Right lobe of liver (tissue), 6 donors: ENCODE data around the gene KIAA0513. TPM values are rescaled to one million over a fixed set of nuclear protein-coding genes. Genes with fewer than 3 reads are reported as not detected.

Experiments
- ATAC-seq, 4 donors: fragments of 200-7000 bp; cut with Tn5 transposase; one replicate each; pipeline ENCODE4 v1.9.1; 2020; ENCODE audit warnings: mild to moderate bottlenecking in 4 of 4, moderate library complexity in 4 of 4
- DNase-seq, 3 donors: peaks; one replicate each; pipeline ENCODE4 v3.0.0-alpha.2; 2020
- H3K27ac ChIP-seq, 3 donors: fragments of 200-600 bp; one replicate each; pipeline ENCODE4 v1.8.0; 2022
- H3K27me3 ChIP-seq, 2 donors: fragments of 200-600 bp; one replicate each; pipeline ENCODE4 v1.8.0; 2022
- H3K36me3 ChIP-seq, 4 donors: fragments of 200-600 bp; sonication (generic) in 1 of 4; one replicate each; pipeline versions ENCODE4 v1.5.1 to v1.8.0; 2017 to 2022; ENCODE audit warnings: control low read depth in 1 of 4
- H3K4me1 ChIP-seq, 4 donors: fragments of 200-600 bp; sonication (generic) in 1 of 4; one replicate each; pipeline versions ENCODE4 v1.5.1 to v1.8.0; 2017 to 2022; ENCODE audit warnings: control low read depth in 1 of 4
- H3K4me3 ChIP-seq, 3 donors: fragments of 200-600 bp; one replicate each; pipeline ENCODE4 v1.8.0; 2022
- H3K9me3 ChIP-seq, 4 donors: fragments of 200-600 bp; sonication (generic) in 1 of 4; one replicate each; pipeline versions ENCODE4 v1.5.1 to v1.8.0; 2017 to 2022; ENCODE audit warnings: control low read depth in 1 of 4
- POLR2A ChIP-seq: fragments of 450-650 bp; IDR thresholded peaks from one replicate; pipeline ENCODE4 v1.6.1; 2017; ENCODE audit warnings: antibody characterized with exemption, mild to moderate bottlenecking
- WGBS: methylation state at CpG from one replicate; pipeline ENCODE4 v1.1.6; 2018; ENCODE audit warnings: low coverage, low lambda C conversion rate; ENCODE audit not compliant: insufficient coverage; ENCODE audit errors: missing lambda C conversion rate; 5-methylcytosine and 5-hydroxymethylcytosine counted together
- intact Hi-C, 2 donors: fragments of 100-400 bp; cut with DNase I; formaldehyde crosslinking; loops; one replicate each; pipeline versions ENCODE4 v1.11.2 to v1.14.1; 2022
- total RNA-seq, 6 experiments: library from RNA; depleted of rRNA in 2 of 6; stranded (reverse); fragments of >200 nt in 2 of 6; fragmentation: NEBNext Ultra II Directional in 3 of 6; extraction: Animal tissue kit (Norgen Biotek cat#: 25700) in 3 of 6; gene quantifications; one replicate each; pipeline versions ENCODE4 v1.1.0 to v1.2.4, GENCODE V29; 2016 to 2023
- TF ChIP-seq, protein P1 (sequence below), 4 donors: fragments of 200-600 bp in 3 of 4; fragments of 450-650 bp in 1 of 4; IDR thresholded peaks; one replicate each; pipeline versions ENCODE4 v1.5.1 to v1.8.0; 2016 to 2022; ENCODE audit warnings: antibody characterized with exemption in 4 of 4, mild to moderate bottlenecking in 2 of 4
- donor health status: DM: no; HTN: yes; CAD: no.
- donor health status: DM: no; HTN: no; CAD: no.
- donor health status: DM: no; HTN: no; CAD: no.
- donor health status: DM: no; HTN: yes; CAD: no.
- donor health status: DM: no; HTN: yes; CAD: no.

The KIAA0513 gene
- total RNA-seq, 6 experiments from 2014 or later: 2.6 to 7.4 (median 4.7) TPM

DNA sequence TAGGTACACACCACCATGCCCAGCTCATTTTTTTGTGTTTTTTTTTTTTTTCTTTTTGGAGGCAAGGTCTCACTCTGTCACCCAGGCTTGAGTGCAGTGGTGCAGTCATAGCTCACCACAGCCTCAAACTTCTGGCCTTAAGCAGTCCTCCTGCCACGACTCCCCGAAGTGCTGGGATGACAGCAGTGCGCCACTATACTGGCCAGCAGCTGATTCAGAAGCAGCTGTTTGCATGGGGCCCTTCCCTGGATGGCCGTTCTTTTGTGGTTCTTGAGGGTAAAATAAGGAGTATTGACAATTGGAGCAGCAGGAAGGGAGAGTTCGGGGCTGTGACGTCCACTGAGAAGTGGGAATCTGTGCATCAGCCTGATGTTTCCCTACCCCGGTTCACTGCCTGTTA, 41.6 kb downstream of the KIAA0513 start:
- ATAC-seq: no peak

GRCh38 chr16:85072076-85072860, 44.7 kb downstream of the KIAA0513 start:
- intact Hi-C loops: no loop called here
- DNase-seq (no peak), ATAC-seq (no peak)
- no peaks in the 10 kb centered on the region for H3K9me3 ChIP-seq
- 93% methylated on average over 3 of the region's 8 CpGs for WGBS
- peaks cover 0 to 1% (median 0%) of the 10 kb centered on the region in 4 donors for H3K36me3 ChIP-seq
- no peak overlapping the region for H3K4me3 ChIP-seq
- no peaks in the 10 kb centered on the region for H3K4me1 ChIP-seq
- H3K27ac ChIP-seq: no peak overlapping the region
- TF ChIP-seq, protein P1, sequence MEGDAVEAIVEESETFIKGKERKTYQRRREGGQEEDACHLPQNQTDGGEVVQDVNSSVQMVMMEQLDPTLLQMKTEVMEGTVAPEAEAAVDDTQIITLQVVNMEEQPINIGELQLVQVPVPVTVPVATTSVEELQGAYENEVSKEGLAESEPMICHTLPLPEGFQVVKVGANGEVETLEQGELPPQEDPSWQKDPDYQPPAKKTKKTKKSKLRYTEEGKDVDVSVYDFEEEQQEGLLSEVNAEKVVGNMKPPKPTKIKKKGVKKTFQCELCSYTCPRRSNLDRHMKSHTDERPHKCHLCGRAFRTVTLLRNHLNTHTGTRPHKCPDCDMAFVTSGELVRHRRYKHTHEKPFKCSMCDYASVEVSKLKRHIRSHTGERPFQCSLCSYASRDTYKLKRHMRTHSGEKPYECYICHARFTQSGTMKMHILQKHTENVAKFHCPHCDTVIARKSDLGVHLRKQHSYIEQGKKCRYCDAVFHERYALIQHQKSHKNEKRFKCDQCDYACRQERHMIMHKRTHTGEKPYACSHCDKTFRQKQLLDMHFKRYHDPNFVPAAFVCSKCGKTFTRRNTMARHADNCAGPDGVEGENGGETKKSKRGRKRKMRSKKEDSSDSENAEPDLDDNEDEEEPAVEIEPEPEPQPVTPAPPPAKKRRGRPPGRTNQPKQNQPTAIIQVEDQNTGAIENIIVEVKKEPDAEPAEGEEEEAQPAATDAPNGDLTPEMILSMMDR (IDR thresholded peaks at IDR 0.05): no peak
- TF ChIP-seq POLR2A: no peak
- H3K27me3 ChIP-seq: no peaks in the 10 kb centered on the region

More for the DNA sequence above, 41.6 kb downstream of the KIAA0513 start:
- no peak overlapping the region for H3K27ac ChIP-seq
- H3K4me1 ChIP-seq: no peaks in the 10 kb centered on the region
- no peak for DNase-seq
- no peaks in the 10 kb centered on the region for H3K27me3 ChIP-seq
- 93% methylated on average over 4 of the region's 7 CpGs for WGBS
- H3K4me3 ChIP-seq: no peak overlapping the region
- TF ChIP-seq, protein P1 (IDR thresholded peaks at IDR 0.05): no peak
- TF ChIP-seq POLR2A: no peak
- intact Hi-C loops: no loop called here
- peaks cover 0 to 3% (median 0%) of the 10 kb centered on the region in 4 donors for H3K36me3 ChIP-seq
- no peaks in the 10 kb centered on the region for H3K9me3 ChIP-seq

DNA sequence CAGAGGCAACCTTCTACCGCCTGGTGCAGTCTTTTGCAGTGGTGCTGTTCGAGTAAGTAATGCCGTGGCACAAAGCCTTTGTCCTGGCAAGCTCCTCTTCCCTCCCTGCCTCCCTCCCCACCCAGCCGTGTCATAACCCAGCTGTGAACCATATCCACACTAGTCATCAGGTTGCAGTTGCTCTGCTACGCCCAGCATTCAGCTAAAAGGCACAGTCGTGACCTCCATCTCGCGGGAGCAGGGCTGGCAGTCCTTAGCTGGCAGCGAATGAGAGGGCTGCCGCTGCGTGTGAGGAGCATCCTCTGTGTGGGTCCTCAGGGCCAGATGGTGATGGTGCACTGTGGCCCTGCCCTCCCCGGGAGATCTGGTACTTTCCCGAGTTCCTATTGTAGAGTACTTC, 45.4 kb downstream of the KIAA0513 start:
- Histone ChIP-seq H3K36me3 (no peaks in the 10 kb centered on the region), H3K27ac (no peak overlapping the region), H3K4me3 (no peak overlapping the region), H3K9me3 (no peaks in the 10 kb centered on the region), H3K27me3 (no peaks in the 10 kb centered on the region), H3K4me1 (no peaks in the 10 kb centered on the region)
- intact Hi-C loops: no loop called here
- DNase-seq (no peak), ATAC-seq (no peak)
- no CpG with 5 or more reads among the region's 13 CpGs for WGBS
- no peak for TF ChIP-seq POLR2A
- TF ChIP-seq, protein P1 (IDR thresholded peaks at IDR 0.05): no peak

DNA sequence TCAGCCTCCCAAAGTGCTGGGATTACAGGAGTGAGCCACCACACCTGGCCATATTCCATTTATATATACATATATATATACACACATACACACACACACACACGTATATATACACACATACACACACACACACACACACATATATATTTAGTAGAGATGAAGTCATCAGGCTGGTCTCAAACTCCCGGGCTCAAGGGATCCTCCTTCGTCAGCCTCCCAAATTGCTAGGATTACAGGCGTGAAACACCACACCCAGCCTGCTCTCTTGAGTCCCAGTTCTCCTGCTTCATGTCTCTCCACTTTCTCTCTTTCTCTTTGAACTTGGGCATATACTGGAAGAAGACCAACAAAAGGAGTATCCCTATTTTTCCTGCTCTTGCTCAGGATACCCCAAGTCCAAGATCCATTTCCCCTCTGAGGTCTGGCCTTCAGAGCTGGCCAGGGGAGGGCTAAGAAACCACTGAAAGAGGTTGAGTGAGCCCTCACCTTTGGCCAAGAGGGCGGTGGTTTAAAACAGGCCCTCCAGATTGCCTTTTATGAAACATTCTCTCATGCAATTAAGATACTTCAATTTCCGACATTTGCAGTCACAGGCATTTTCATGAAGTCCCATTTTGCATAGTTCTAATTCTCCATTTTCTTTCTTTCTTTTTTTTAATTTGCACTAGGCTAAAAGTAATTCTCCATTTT, 46.8 kb downstream of the KIAA0513 start:
- Histone ChIP-seq H3K27me3 (no peaks in the 10 kb centered on the region), H3K27ac (no peak overlapping the region), H3K4me3 (no peak overlapping the region), H3K9me3 (no peaks in the 10 kb centered on the region), H3K4me1 (no peaks in the 10 kb centered on the region), H3K36me3 (no peaks in the 10 kb centered on the region)
- WGBS: 100% methylated on average over 5 of the region's 6 CpGs
- ATAC-seq: no peak
- no peak for TF ChIP-seq POLR2A
- TF ChIP-seq, protein P1 (IDR thresholded peaks at IDR 0.05): no peak
- DNase-seq: no peak
- intact Hi-C loops: no loop called here
